GM12801 (cell line): ENCODE measurements around the gene LRIG1.

Experiments
- TF ChIP-seq, protein P1 (sequence below): IDR thresholded peaks from one replicate; pipeline ENCODE4 v1.5.1; 2011; ENCODE audit warnings: control low read depth; ENCODE audit not compliant: insufficient read length; ENCODE audit errors: extremely low read depth

LRIG1 gene

DNA sequence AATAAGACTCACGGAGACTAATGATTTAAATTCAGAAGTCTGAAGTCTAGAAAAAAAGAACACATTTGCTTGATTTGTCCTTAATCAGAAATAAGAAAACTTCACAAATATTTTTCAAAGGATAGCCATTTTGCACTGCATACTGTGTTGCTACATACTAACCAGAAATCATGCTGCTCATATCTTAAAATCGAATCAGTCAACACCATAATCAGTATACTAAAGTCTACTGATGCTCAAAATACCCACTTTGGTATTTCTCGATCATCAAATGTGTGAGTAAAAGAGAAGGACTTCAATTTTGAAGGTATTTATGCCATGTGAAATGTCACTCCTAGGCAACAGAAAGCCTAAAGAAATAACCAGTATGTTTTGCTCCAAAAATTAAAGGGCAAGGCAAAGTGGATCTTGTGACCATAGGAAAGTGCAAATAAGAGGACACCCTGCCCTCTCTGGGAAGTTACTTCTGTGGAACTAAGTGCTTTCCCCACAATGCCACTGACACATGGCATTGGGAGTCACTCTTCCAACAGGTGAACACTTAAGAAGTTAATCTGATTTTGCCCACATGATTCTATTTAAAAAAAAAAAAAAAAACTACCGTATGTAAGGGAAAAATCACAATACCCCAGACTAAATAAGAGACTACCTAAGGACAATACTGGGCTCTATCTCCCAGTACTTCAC lies 2.7 kb downstream of the LRIG1 start:
- TF ChIP-seq, protein P1, sequence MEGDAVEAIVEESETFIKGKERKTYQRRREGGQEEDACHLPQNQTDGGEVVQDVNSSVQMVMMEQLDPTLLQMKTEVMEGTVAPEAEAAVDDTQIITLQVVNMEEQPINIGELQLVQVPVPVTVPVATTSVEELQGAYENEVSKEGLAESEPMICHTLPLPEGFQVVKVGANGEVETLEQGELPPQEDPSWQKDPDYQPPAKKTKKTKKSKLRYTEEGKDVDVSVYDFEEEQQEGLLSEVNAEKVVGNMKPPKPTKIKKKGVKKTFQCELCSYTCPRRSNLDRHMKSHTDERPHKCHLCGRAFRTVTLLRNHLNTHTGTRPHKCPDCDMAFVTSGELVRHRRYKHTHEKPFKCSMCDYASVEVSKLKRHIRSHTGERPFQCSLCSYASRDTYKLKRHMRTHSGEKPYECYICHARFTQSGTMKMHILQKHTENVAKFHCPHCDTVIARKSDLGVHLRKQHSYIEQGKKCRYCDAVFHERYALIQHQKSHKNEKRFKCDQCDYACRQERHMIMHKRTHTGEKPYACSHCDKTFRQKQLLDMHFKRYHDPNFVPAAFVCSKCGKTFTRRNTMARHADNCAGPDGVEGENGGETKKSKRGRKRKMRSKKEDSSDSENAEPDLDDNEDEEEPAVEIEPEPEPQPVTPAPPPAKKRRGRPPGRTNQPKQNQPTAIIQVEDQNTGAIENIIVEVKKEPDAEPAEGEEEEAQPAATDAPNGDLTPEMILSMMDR, result no peak

DNA sequence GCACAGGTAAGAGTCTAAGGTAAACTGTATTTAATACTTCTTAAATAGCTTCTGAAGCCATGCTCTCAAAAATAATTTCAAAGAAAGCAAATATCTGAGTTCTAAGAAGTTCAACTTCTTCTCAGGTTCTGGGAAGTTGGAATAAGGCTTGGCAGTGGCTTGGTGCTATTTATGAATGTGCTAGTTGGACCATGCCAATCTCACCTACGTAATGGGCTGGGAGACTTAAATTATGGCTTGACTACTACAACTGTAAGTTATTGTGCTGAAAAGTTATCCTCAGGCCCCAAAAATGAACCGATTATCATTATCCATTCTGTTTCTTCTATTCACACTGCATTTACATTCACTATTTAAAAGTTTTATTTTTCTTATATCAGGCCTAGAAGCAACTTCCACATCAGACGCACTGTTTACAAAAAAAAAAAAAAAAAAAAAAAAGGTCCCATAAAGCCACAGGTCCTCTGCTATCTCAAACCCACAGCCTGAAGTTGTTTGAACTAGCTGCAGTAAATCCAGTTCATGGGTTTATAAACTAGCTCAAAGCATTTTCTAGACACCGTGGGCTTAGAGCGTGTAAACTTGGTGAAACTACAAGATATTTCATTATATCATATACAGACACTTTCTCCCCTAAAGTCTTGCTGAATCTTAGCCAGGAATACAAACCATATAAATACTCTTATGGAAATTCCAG lies 3.4 kb downstream of the LRIG1 start:
- TF ChIP-seq, protein P1, result no peak

DNA sequence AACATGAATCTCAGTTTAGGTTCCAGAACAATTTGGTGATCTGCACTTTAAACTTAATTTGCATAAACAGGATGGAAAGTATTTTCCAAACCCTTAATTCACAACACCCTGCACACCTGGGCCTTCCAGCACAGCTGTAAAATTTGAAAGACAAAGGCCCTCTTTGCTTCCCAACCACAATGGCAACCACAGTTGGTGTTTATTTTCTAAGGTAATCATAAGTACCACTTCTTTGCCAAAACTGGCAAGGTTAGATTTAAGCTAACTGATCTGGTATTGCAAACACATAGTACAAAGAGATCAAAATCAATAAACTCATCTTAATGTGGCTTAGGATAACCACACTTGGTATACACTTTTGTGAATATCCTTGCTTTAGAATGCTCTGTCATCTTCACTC lies 4.1 kb downstream of the LRIG1 start:
- TF ChIP-seq, protein P1, result no peak

GRCh38 chr3:66496301-66496700 lies 4.5 kb downstream of the LRIG1 start:
- TF ChIP-seq, protein P1, result no peak

GRCh38 chr3:66495668-66496045 lies 5.2 kb downstream of the LRIG1 start:
- TF ChIP-seq, protein P1, result no peak

DNA sequence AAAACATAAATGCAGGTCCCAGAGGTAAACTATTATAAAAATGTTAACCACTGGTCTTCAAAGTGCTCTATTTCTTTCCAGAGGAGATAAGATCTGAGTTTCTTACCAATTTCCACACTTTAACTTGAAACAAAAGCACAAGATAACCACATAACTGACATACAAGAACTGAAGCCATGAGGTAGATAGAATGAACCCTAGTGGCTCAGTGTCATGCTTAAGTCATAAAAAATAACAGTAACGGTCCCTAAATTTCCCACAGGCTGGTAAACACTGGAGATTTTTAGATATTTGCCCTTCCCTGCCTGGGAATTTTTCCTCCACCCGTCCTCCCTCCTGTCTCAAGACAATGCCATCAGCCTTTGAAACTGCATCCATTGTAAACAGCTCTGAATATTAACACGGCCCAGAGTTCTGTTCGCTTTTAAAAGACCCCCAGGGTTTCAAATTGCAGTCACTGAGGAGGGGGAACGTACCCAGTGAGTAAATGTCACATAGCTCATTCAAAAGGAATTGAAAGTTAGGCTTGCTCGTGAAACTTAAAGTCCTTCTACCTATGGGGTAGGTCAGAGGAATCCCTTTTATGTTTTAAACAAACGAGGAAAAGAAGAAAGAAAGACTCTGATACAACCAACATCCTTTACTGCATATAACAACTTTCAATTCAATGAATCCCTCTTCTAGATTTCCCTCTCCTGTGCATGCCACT lies 5.7 kb downstream of the LRIG1 start:
- TF ChIP-seq, protein P1, result no peak

GRCh38 chr3:66493458-66494099 lies 7.2 kb downstream of the LRIG1 start:
- TF ChIP-seq, protein P1, result no peak
